Measurements from ENCODE around the gene BICDL2.
A peak's percentile ranks its signal among the peaks of the same experiment; 100 is the strongest.

Gene BICDL2

DNA sequence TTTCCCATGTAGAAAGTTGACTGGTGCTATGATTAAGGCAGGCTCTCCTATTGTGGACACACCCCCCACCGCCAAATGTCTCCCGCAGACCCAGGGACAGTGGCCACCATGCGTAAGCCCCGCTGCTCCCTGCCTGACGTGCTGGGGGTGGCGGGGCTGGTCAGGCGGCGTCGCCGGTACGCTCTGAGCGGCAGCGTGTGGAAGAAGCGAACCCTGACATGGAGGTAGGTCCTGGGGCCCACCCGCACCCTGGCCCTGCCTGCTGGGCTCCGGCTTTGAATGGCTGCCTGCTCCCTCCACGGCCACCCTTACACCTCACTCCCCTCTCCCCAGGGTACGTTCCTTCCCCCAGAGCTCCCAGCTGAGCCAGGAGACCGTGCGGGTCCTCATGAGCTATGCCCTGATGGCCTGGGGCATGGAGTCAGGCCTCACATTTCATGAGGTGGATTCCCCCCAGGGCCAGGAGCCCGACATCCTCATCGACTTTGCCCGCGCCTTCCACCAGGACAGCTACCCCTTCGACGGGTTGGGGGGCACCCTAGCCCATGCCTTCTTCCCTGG, 13.3 kb upstream of the BICDL2 start:
- TF ChIP-seq, protein P1, sequence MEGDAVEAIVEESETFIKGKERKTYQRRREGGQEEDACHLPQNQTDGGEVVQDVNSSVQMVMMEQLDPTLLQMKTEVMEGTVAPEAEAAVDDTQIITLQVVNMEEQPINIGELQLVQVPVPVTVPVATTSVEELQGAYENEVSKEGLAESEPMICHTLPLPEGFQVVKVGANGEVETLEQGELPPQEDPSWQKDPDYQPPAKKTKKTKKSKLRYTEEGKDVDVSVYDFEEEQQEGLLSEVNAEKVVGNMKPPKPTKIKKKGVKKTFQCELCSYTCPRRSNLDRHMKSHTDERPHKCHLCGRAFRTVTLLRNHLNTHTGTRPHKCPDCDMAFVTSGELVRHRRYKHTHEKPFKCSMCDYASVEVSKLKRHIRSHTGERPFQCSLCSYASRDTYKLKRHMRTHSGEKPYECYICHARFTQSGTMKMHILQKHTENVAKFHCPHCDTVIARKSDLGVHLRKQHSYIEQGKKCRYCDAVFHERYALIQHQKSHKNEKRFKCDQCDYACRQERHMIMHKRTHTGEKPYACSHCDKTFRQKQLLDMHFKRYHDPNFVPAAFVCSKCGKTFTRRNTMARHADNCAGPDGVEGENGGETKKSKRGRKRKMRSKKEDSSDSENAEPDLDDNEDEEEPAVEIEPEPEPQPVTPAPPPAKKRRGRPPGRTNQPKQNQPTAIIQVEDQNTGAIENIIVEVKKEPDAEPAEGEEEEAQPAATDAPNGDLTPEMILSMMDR (conservative IDR thresholded peaks at IDR 0.05; ENCODE audit: low read depth, low read length), result no peak
- no peak overlapping the region for H3K4me3 ChIP-seq (ENCODE audit: low read length)
- no peak for DNase-seq (ENCODE audit: low read depth)

DNA sequence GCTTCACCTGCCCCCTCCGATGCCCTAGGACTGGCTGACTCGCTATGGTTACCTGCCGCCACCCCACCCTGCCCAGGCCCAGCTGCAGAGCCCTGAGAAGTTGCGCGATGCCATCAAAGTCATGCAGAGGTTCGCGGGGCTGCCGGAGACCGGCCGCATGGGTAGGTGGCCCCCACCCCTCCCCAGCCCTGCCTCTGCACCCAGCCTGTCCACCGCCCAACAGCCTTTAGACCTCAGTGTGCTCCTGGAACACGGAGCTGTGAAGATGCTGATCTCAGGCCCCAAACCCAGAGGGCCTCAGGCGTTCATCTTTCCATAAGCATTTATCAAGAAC, 10.6 kb upstream of the BICDL2 start:
- TF ChIP-seq, protein P1 (conservative IDR thresholded peaks at IDR 0.05; ENCODE audit: low read depth, low read length), result no peak
- no peak for DNase-seq (ENCODE audit: low read depth)
- H3K4me3 ChIP-seq (ENCODE audit: low read length), result no peak overlapping the region

DNA sequence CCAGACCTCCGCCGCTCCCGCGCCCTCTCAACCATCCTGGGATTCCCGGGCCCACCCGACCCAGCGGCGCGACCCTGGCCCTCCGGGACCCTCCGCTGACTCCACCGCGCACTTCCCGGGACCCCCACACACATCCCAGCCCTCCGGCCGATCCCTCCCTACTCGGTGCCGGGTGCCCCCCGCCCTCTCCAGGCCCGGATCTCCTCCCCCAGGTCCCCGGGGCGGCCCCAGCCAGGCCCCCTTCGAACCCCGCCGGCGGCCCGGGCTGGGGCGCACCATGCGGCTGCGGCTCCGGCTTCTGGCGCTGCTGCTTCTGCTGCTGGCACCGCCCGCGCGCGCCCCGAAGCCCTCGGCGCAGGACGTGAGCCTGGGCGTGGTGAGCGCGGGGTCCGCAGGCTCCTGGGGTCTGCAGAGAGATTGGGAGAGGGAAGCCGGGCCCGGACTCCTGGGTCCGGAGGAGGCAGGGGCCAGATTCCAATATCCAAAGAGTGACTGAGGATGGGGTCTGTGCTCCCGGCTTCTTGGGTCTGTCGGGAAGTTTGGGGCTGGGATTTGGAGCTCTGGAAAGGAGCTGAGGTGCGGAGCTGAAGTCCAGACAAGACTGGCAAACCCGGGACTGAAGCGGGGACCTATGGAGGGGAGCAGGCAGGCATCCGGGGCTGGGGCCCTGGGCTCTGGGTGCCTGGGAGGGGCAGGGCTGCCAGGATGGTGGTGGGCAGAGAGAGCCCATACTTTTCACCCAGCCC, 10.1 kb upstream of the BICDL2 start:
- TF ChIP-seq, protein P1 (conservative IDR thresholded peaks at IDR 0.05; ENCODE audit: low read depth, low read length), result no peak
- H3K4me3 ChIP-seq (ENCODE audit: low read length), result no peak overlapping the region
- DNase-seq (ENCODE audit: low read depth), result no peak

DNA sequence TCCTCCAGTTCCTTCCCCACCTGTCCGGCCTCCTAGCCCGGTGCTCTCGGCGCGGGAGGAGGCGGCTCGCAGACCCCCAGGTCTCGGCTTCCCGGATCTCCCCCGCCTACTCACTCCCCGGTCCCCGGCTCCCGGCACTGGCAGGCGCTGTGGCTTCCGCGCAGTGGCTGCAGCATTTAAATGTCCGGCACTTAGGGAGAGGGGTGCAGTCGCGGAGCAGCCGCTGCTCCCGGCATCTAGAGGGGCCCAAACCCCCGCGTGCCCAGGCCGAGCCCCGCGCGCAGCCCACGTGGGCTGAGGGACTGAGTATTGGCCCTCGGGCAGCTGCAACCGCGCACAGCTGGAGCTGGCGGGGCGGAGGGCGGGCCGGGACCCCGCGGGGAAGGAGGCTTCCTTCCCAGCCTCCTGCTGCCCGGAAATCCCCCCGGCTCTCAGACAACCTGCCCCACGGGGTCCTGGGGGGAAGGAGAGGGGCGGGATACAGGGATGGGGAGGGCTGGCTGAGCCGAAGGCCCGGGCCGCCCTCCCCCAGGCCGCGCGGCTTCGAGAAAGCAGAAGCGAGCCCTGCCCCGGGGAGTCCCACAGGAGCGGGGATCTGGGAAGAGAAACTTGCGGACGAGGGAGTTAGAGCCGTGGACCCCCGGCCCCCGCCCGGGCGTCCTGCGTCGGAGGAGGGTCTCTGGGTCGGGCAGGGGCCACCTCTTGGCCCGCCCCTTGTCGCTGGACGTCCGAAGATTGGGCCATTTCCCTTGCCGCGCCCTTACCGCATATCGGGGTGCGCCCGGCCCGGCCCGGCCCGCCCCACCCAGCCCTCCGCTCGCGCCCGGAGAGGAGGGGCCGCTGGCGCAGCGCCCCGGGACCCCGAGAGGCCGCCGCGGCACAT, 9.3 kb upstream of the BICDL2 start, which contains the start of gene MMP25:
TSS of gene MMP25 (plus strand) at position 804 of the 883 bp plus-strand sequence. CDS start 357 bp downstream, outside the sequence.
- H3K4me3 ChIP-seq (ENCODE audit: low read length), result peak within 1 kb of the TSS; percentile 32
- TF ChIP-seq, protein P1 (conservative IDR thresholded peaks at IDR 0.05; ENCODE audit: low read depth, low read length), result no peak
- DNase-seq (ENCODE audit: low read depth), result no peak

DNA sequence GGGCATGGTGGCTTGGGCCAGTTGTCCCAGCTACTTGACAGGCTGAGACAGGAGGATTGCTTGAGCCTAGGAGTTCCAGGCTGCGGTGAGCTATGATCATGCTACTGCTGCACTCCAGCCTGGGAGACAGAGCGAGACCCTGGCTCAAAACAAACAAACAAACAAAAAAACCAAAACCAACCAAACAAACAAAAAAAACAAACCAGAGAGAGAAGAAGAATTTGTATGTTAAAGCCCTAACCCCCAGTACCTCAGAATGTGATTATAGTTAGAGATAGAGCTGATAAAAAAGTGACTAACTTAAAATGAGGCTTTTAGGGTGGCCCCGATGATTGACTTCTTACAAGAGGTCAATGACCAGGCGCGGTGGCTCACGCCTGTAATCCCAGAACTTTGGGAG, 8.0 kb upstream of the BICDL2 start:
- no peak for DNase-seq (ENCODE audit: low read depth)
- H3K4me3 ChIP-seq (ENCODE audit: low read length), result no peak overlapping the region
- TF ChIP-seq, protein P1 (conservative IDR thresholded peaks at IDR 0.05; ENCODE audit: low read depth, low read length), result no peak

DNA sequence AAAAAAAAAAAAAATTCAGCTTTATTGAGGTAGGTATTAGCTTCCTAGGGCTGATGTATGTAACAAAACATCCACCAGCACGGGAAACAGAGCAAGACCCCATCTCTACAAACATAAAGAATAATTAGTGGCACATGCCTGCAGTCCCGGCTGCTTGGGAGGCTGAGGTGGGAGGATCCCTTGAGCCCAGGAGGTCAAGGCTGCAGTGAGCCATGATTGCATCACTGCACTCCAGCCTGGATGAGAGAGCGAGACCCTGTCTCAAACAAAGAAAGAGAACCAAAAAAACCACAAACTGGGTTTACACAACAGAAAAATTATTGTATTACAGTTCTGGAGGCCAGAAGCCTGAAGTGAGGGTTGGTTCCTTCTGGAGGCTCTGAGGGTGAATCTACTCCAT, 5.6 kb upstream of the BICDL2 start:
- DNase-seq (ENCODE audit: low read depth), result no peak
- TF ChIP-seq, protein P1 (conservative IDR thresholded peaks at IDR 0.05; ENCODE audit: low read depth, low read length), result no peak
- no peak overlapping the region for H3K4me3 ChIP-seq (ENCODE audit: low read length)

Measured in retinal pigment epithelial cell (primary cell).